ENCODE data around the gene MAS1L.
"Not testable (repeated sequence)": the region's sequence is repeated elsewhere in the genome, so short reads cannot be mapped to it uniquely, and the experiment has no call there.

The MAS1L gene

DNA sequence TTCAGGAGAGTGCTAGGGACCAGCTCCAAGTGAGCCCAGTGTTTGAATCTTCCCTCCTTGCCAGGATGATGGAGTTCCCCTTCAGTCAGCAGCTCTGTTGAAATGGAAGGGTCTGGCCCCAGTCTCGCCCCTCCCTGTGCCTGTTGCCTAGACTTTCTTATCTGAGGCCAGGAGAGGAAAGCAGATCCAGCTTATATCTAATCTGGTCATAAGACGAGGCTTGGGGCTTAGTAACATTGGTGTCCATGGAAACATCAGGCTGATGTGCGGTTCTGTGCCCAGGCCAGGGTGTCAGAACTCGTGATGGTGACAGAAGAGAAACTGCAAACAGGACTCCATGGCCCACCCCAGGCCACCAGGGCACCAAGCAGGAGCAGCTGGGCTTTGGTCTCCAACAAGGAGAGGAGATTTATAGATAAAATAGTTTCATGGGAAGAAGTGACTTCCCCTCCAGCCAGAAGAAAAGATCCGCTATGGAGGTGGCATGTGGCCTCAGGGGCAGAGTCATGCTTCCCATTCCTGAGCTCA is 9.8 kb downstream of the MAS1L start:
- no peak for DNase-seq

DNA sequence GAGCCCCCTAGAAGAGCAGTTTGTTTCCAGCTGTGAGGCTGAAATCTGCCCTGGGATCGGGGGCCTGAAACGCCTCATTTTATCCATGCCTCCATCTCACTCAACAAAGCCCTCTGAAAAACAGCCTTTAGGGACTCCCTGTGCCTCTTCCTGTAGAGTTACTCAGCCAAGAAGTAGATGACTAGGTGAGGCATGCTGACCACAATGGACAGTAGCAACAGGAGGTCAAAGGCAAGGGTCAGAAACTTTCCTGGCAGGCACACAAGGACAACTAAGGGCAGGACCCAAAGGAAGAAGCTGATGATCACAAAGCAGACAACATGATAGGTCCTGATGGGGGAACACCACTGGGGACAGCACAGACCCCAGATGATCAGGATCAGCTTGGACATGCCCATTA is 12.8 kb downstream of the MAS1L start:
- no peak for DNase-seq

DNA sequence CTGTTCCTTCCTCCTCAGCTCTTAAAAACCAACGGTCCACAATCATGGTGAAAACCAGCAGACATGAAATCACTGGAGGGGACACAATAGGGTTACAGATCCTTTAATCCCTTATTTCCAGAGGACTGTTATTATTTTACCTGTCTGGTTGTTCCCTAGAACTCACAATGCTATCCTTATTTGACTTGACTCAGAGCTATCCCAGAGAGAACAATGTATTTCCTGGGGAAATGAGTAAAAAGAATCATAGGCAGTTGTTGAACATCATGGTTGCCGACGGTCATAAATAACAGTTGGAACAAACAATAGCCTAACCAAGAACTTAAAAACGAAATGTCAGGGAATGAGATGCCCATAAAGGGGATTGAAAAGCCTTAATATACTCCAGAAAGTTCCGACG is 21.5 kb downstream of the MAS1L start:
- no peak for DNase-seq

DNA sequence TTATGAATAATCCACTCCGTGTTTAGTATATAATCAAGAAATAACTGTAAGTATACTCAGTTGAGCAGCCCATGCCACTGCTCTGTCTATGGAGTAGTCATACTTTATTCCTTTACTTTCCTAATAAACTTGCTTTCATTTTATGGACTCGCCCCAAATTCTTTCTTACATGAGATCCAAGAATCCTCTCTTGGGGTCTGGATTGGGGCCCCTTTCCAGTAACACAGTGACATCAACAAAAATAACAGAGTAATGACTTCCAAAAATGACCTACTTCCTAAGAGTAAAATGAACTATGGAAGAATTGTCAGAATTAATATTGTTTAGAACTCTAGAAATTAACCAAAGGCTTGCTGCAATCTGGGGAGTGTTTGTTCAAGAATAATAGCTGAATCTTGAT is 22.0 kb downstream of the MAS1L start:
- DNase-seq = no peak

DNA sequence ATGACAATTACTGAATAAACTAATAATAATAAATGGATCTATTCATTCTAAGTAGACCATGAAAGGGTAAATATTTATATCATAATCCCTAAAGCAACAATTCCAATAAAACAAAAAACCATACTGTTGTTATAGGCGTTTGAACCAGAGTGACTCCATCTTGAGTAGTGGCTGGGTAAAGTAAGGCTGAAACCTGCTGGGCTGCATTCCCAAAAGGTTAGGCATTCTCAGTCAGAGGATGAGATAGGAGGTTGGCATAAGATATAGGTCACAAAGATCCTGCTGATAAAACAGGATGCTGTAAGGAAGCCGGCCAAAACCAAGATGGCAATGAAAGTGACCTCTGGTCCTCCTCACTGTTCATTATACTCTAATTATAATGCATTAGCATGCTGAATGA is 22.5 kb downstream of the MAS1L start:
- no peak for DNase-seq

DNA sequence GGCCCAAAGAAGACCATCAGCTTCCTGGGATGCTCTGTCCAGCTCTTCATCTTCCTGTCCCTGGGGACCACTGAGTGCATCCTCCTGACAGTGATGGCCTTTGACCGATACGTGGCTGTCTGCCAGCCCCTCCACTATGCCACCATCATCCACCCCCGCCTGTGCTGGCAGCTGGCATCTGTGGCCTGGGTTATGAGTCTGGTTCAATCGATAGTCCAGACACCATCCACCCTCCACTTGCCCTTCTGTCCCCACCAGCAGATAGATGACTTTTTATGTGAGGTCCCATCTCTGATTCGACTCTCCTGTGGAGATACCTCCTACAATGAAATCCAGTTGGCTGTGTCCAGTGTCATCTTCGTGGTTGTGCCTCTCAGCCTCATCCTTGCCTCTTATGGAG is 25.7 kb downstream of the MAS1L start:
- no peak for DNase-seq

DNA sequence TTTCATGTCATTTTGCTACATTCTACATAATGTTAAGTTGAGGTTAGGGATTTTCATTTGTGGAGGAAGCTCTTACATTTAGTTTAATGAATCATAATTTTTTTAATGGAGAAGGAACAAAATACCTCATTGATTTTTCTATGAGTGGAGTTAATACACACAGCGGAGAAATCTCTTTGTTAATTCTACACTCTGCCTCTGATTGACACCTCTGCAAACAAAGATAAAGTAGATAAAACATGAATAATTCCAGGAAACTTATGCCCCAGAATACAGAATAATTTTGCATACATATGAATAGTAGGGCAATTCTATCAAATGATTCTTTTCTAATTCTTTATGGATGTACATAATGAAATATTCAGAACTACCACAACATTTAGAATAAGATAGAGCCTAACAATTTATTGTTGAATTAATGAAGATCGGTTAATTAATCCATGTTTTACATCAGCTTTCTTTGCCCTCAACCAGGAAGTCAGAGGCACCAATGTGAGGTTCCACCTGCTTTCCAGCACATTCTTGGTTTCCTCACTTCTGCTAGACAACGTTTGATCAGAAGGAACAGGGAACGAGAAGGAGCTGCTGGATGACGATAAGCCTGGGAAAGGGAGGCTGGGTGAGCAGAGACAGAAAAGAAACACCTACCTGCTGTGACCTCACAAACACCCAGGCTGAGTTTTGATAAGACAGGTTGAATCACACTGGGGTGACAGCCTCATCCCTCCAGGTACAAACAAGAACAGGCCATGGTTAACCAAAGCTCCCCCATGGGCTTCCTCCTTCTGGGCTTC is 26.5 kb downstream of the MAS1L start:
- no peak for DNase-seq

DNA sequence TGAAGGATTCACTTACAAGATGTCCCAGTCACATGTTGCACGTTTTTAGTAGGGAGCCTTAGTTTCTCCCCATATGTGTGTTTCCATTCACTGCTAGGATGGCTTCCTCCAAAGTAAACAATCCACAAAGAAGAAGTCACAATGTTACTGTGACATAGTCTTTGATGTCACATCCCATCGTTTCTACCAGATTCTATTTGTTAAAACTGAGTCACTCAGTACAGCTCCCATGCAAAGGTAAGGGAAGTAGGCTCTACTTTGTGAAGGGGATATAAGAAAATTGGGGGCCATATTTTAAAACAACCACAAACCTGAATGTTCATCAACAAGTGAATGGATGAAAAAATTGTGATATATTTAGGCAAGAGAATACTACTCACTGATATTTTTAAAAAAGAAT is 30.8 kb downstream of the MAS1L start, which contains the start of the genes OR11A1 and OR2H1:
Gene OR11A1, minus strand, starts transcription at position 101 of the 400 bp plus-strand sequence. CDS start 29,430 bp downstream, outside the sequence.
Gene OR2H1, plus strand, starts transcription at position 185 of the 400 bp plus-strand sequence. CDS start 4,615 bp downstream, outside the sequence.
- no peak for DNase-seq

DNA sequence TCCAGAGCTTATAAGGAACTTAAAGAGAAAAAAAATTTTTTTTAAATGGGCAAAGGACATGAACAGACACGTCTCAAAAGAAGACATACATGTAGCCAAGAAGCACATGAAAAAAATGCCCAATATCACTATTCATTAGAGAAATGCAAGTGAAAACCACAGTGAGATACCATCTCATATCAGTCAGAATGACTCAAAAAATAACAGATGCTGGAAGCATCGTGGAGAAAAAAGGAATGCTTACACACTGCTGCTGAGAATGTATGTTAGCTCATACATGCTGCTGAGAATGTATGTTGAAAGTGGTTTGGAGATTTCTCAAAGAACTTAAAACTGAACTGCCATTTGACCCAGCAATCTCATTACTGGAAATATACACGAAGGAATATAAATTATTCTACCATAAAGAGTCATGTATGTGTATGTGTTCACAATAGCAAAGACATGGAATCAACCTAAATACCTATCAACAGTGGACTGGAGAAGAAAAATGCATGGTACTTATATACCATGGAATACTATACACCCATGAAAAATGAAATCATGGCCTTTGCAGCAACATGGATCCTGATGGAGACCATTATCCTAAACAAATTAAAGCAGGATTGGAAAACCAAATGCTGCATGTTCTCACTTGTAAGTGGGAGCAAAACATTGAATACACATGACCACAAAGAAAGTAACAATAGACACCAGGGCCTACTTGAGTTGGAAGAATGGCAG is 36.1 kb downstream of the MAS1L start:
- DNase-seq = no peak

DNA sequence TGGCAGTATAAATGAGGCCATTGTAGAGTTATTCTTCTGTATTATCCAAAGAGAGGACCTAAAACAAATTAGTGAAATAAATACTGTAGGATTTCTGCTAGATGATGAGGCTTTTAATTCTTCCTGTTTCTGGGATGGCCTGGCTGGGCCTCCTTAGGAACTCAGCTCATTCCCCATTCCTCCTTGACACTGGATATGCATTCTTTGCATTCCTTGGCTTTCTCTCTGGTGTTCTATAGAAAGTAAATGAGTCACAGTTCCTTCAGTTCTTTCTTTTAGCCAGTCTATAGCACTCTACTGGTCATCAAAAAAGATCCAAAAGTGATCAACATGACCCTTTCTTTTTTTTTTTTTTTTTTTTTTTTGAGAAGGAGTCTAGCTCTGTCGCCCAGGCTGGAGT is 40.1 kb downstream of the MAS1L start:
- no peak for DNase-seq

DNA sequence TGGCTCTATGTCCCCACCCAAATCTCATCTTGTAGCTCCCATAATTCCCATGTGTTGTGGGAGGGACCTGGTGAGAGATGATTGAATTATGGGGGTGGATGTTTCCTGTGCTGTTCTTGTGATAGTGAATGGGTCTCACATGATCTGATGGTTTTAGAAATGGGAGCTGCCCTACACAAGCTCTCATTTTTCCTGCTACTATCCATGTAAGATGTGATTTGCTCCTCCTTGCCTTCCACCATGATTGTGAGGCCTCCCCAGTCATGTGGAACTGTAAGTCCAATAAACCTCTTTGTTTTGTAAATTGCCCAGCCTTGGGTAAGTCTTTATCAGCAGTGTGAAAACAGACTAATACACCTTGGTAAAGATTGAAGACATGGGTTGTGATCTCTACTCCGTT is 43.7 kb downstream of the MAS1L start:
- DNase-seq = not testable (repeated sequence)

DNA sequence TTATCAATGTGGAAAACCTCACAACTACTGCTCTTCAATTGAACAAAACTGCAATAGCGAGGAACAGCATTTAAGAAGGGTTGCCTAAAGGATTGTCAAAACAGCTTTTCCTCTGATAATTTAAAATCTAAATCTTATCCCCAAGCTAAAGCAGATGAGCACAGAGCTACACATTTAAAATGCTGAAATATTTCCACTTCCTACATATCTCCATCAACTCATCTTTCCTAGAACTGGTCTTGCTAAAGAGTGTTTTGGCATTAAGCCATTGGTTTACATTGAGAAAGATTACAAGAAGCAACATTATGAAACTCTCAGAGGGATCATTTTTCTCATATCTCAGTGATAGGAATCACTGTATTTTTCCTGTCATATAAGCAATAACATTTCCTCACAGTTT is 45.0 kb downstream of the MAS1L start:
- no peak for DNase-seq

DNA sequence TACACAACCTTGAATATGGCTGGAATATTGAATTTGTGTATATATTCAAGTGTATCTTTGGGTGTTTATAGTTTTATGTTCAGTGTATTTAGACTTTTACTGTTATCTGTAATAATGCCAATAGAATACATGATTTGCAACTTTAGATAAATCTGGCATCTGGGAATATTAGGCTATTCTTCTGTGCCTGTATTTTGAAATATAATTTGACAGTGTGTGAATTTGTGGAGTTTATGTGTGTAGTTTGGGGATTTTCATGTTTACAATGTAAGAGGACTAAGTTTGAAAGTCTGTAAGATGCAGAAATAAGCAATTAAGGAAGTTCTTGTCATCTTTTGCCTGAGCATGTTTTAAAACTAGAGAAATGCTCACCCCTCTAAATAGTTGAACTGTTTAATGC is 48.8 kb downstream of the MAS1L start, which contains the start of gene OR10C1:
Gene OR10C1, plus strand, starts transcription at position 301 of the 400 bp plus-strand sequence. CDS start 710 bp downstream, outside the sequence.
- DNase-seq = no peak

DNA sequence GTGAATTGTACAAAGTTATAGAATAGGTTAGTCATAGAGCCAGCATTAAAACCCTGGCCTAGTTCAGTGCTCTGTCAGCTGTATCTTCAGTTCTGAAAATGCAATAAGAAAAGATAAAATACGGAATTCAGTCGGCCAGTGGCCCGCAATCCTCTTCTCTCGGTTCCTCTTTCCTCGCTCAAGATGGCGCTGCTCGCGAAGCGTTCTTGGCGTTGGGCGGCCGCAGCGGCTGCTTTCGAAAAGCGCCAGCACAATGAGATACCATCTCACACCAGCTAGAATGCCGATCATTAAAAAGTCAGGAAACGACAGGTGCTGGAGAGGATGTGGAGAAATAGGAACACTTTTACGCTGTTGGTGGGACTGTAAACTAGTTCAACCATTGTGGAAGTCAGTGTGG is 51.0 kb downstream of the MAS1L start:
- DNase-seq = not testable (repeated sequence)

Data from NCI-H1436 (cell line).